CD4-positive, alpha-beta T cell treated with Interleukin-6 for 4 hours (primary cell): ENCODE measurements around the gene FBXO34.
"Not testable (repeated sequence)": the region's sequence is repeated elsewhere in the genome, so short reads cannot be mapped to it uniquely, and the experiment has no call there.

ENCODE experiments used
- DNase-seq: peaks from one replicate; pipeline ENCODE4 v3.0.0-alpha.2; 2020; ENCODE audit warnings: mixed read lengths

FBXO34 gene

GRCh38 chr14:55274146-55274545, 2.9 kb downstream of the FBXO34 start:
- DNase-seq: no peak

DNA sequence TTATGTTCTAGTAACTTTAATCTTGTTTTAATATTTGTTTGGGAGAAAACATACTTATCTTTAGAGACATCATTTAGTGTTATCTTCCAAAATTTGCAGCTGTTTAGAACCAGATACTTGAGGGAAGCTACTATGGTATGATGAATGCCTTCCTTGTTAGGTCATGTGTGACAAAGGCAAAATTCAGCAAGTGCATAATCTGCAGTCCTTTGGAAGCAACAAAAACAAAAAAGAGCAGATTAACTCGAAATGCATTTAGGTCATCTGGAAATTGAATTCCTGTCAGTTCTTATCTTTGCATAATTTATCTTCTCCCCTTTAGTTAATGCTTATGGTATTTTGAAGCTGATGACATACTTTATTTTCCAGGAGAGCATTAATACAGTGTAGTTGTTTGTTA, 3.5 kb downstream of the FBXO34 start:
- no peak for DNase-seq

- no peak for DNase-seq
Measured at GRCh38 chr14:55276736-55277135, 5.5 kb downstream of the FBXO34 start.

DNA sequence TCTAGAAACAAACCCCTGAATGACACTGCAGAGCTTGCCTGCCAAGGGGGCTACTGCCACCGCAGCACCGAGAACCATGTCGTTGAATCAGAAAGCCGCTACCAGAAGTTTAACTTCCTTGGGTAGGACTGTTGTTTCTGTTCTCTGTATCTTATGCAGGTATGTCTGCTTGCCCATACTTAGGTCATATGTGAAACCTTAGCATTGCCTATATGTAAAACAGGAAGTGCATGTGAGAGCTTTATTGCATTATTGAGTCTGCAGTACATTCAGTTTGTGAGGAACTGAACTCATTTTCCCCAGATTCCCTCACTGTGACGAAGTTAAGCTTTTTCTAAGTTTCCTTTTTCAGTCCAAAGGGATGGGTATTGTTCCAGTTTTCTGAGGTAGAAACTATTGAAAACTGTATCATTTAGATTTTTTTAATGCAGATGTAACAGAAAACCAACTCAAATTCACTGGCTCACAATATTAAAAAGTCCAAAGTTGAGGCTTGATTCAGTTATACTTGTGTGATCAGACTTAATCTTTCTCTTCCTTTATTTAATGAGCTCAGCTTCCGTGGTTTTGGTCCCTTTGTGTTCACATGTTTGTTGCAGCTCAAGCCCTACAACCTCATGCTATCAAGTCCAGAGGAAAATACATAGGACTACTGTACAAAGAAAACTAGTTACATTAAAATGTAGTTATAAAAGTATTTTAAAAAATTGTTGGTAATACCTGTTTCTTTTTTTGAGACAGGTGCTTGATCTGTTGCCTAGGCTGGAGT, 6.9 kb downstream of the FBXO34 start:
- DNase-seq: peak; percentile 11

- DNase-seq: no peak
Measured at GRCh38 chr14:55279384-55279783, 8.2 kb downstream of the FBXO34 start.

- DNase-seq: no peak
Measured at GRCh38 chr14:55281316-55281839, 10.2 kb downstream of the FBXO34 start.

DNA sequence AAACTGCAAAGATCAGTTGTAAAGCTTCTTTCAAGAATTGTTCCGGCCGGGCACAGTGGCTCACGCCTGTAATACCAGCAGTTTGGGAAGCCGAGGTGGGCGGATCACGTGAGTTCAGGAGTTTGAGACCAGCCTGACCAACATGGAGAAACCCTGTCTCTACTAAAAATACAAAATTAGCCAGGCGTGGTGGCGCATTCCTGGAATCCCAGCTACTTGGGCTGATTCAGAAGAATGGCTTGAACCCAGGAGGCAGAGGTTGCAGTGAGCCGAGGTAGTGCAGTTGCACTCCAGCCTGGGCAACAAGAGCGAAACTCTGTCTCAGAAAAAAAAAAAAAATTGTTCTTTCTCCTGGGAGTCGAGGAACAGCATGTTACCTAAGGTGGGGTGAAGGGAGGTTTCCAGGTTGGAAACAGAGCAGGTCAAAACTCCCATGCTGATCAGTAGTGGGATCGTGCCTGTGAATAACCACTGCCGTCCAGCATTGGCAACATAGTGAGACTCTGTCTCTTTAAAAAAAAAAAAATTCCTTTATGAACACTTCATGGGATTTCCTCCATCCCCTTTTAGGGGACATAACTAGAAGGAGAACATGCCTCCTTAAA, 13.9 kb downstream of the FBXO34 start:
- DNase-seq: no peak

DNA sequence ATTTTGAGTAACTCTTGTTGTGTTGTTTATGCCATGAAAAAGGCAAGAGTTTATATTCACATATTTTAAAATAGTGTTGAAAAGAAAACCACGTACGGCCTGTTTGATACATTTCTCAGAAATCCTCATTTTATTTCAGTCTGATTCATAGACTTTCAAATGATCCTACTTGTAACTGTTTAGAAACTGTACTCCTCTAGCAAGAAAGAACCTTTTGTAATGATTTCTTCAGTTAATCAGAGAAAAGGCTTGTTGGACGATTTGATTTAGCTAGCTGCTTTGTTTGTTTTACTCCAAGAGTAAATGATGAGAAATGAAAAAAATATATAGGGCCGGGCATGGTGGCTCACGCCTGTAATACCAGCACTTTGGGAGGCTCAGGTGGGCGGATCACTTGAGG, 17.2 kb downstream of the FBXO34 start:
- DNase-seq: no peak

- no peak for DNase-seq
Measured at GRCh38 chr14:55291480-55292081, 20.4 kb downstream of the FBXO34 start.

DNA sequence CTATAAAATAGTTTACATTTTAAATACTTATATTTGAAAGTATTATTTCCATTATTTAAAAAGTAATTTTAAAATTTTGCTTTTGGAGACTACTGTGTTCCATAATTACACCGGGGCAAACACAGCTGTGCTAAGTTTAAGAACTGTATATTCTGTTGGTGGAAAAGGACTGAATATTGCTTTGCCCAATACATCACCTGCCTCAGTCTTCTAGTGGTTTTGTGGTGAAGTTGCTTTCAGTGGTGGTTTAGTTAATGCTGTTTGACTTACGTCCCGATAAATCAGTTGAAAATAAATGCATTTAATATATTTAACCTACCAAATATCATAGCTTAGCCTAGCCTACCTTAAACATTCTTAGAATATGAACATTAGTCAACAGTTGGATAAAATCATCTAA, 23.4 kb downstream of the FBXO34 start:
- DNase-seq: no peak

DNA sequence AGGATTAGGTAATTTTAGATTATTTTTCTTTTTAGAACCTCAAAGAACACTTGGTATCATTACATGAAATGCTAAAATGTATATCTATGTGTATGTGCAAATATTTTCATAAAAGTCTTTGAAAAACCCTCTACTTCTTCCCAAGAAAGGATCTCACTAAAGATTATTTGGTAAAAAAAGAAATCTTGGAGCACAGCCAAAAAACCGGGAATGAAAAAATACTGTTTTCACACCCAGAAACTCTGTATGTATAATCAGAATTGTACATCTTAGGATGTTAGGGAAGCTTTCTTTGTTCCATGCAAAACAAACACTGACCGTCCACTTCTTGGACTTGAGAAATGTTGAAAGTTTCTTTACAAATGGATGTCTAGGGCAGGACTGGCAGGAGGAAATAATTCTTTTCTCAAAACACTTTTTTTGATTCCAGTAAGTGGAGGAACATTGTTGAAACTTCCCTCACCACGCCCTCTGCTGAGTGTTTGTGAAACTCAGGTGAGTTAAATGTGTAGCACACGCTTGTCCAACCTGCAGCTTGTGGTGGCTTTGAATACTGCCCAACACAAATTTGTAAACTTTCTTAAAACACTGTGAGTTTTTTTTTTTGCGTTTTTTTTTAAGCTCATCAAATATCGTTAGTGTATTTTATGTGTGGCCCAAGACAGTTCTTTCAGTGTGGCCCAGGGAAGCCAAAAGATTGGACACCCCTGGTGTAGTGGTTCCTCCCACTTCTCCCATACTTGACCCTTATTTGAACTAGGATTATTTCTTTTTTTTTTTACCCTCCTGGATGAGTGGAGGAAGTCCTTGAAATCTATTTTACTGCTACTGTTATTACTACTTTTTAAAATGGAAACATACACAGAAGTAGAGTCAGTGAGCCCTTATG, 26.6 kb downstream of the FBXO34 start:
- peak; percentile 51 for DNase-seq

DNA sequence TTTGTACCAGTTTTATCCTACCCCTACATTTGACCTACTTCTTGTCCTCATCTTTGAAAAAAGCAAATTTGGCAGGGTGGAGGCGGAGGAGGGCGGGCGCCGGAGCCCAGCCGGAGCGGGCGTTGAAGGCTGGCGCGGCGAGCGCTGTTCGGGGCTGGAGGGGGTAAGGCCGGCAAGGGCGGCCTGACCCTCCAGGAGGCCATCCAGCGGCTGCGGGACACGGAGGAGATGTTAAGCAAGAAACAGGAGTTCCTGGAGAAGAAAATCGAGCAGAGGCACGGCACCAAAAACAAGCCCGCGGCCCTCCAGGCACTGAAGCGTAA, 27.2 kb downstream of the FBXO34 start:
- DNase-seq: no peak

DNA sequence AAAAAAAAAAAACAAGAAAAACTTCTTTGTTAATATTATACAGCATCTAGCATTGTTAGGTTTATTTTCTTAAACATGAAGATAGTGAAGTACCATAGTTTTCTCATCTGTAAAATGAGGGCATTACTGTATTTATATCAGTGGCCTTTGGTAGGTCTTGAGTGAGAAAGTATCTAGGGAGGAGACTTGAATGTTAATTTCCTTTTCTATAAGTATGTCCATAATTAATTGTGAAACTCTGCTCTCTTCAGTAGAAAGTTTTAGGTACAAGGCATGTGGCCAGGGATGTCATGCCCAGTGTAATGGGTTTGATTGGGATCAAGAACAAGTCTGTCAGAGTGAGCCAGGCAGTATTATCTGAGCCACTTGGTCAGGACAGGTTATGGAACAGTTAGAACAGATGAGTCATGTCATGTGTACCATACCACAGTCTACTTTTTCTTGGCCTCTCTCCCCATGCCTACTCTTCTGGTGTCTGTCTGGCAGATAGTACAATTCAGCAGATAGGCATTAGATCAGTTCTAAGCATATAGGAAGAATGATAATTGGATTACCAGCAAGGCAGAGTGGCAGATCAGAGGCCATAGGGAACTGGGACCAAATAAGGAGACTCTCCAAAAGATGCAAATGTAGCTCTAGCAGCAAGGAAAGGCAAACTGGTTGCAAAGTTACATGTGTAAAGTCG, 30.4 kb downstream of the FBXO34 start:
- no peak for DNase-seq

DNA sequence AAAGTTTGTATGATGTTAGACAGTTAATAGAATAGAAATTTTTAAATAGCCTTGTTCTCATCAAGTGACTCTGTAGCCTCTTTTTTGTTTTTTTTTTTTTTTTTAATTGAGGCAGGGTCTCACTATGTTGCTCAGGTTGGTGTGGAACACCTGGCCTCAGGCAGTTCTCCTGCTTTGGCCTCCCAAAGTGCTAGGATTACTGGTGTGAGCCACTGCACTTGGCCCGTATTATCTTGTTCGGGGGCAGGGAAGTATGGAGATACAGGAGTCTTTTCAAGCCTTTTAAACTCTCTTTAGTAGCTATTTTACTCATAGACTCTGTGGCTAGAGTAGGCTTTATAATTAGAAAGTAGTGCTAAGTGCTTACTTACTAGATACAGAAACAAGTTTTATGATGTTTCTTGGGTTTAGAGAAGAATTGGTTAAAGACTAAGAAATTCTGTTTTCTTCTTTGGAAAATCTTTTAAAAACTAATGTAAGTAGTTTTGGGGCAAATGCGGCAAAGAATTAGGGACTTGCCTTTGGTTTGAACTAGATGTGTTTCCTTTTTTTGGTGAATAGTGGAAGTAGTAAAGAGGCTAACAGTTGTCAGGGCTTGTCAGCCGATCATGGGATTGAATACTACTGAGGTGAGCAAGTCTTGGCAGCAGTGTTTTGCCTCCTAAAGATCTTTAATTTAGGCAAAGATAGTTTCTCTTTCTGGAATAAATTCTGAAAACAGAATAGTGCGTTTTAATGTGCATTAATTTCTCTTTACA, 31.3 kb downstream of the FBXO34 start:
- no peak for DNase-seq

- DNase-seq: no peak
Measured at GRCh38 chr14:55303125-55303499, 31.9 kb downstream of the FBXO34 start.

DNA sequence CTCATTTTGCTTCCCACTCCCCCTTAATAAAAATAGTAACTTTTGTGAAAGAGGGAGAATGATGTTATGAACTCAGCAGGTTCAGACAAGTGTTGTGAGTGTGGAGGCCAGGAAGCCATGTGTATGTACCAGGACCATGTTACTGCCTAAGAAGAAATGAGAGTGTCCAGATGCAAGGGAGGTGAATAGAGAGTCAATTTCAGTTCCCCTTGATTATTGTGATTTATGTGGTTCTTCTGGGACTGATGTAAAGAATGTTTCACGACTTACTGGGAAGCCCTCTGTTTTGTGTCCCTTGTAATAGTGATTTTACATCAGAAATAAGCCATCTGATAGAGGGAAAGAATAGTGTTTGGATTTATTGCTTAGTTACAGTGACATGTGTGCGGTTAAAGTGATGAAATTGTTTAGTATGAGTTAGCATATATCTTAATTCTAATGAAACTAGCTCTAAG, 32.5 kb downstream of the FBXO34 start:
- no peak for DNase-seq

DNA sequence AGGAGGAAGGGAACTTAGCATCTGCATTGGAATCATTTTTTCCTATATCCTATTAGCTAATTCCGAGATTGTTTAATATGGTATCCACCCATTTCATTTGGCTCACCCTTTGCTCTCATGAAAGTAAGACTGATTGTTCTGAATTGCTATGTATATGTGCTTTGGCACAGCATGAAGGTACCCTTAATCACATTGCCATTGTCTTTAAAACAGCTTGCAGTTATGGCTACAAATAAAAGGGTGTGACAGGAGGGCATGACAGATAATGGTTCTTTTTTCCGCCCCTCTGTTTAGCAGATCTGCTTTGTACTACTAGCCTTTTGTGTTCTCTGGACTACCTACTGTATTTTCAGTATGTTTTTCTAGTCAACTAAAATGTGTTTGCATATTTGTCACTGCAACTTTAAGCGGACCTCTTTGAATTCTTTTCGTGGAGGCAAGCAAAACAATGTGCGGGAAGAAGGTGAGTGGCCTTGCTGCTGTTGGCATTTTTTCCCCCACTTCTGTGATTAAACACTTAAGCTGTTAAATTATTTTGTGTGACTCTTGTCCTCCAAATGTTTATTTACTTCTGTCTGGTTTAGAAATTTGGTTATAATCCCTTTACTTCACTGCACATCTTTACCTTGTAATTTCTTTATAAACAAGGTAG, 35.8 kb downstream of the FBXO34 start:
- DNase-seq: no peak

GRCh38 chr14:55309154-55309553, 37.9 kb downstream of the FBXO34 start:
- DNase-seq: no peak

- no peak for DNase-seq
Measured at GRCh38 chr14:55309761-55310365, 38.6 kb downstream of the FBXO34 start.

GRCh38 chr14:55312379-55313030, 41.3 kb downstream of the FBXO34 start:
- DNase-seq: not testable (repeated sequence)
